ENCODE results near the gene SH3BP5. TPM values are rescaled to one million over a fixed set of nuclear protein-coding genes. Genes with fewer than 3 reads are reported as not detected.

Gene SH3BP5
- total and polyA plus RNA-seq, 4 donors = 50.3 to 76.6 (median 67.3) TPM

GRCh38 chr3:15287565-15288330 lies 44.6 kb downstream of the SH3BP5 start:
- TF ChIP-seq CTCF (IDR thresholded peaks at IDR 0.05; ENCODE audit: control extremely low read depth, extremely low read depth) = no peak
- H3K4me3 ChIP-seq = no peak overlapping the region
- H3K27ac ChIP-seq (ENCODE audit: low read depth in 1 of 2, low read length in 1 of 2) = peak overlapping the region in 1 of 2 donors; percentile 52
- ATAC-seq (ENCODE audit: insufficient read depth, low FRiP score) (peak; percentile 10), DNase-seq (peak; percentile 36 to 73 (median 66))
- peaks cover 0 to 28% (median 0%) of the 10 kb centered on the region in 5 donors for H3K4me1 ChIP-seq (ENCODE audit: control insufficient read depth in 5 of 5, insufficient read depth in 5 of 5, low read length in 5 of 5)
- peaks cover 0 to 5% (median 0%) of the 10 kb centered on the region in 4 donors for H3K36me3 ChIP-seq (ENCODE audit: control insufficient read depth in 4 of 4, insufficient read depth in 4 of 4, low read length in 4 of 4)
- H3K9me3 ChIP-seq (ENCODE audit: control insufficient read depth in 4 of 4, insufficient read depth in 3 of 4, low read length in 3 of 4) = no peaks in the 10 kb centered on the region
- H3K9ac ChIP-seq (ENCODE audit: insufficient read depth in 1 of 2, low read length in 2 of 2) = no peak overlapping the region
- WGBS, 2 donors = 45 to 46% methylated on average over 13 of the region's 13 CpGs
- H3K27me3 ChIP-seq (ENCODE audit: control insufficient read depth in 3 of 3, insufficient read depth in 3 of 3, low read length in 2 of 3) = no peaks in the 10 kb centered on the region

GRCh38 chr3:15286022-15286421 lies 46.4 kb downstream of the SH3BP5 start:
- peaks cover 0 to 2% (median 0%) of the 10 kb centered on the region in 4 donors for H3K36me3 ChIP-seq (ENCODE audit: control insufficient read depth in 4 of 4, insufficient read depth in 4 of 4, low read length in 4 of 4)
- no peaks in the 10 kb centered on the region for H3K27me3 ChIP-seq (ENCODE audit: control insufficient read depth in 3 of 3, insufficient read depth in 3 of 3, low read length in 2 of 3)
- peaks cover 0 to 21% (median 0%) of the 10 kb centered on the region in 5 donors for H3K4me1 ChIP-seq (ENCODE audit: control insufficient read depth in 5 of 5, insufficient read depth in 5 of 5, low read length in 5 of 5)
- no peak for DNase-seq
- TF ChIP-seq CTCF (IDR thresholded peaks at IDR 0.05; ENCODE audit: control extremely low read depth, extremely low read depth) = no peak
- no peaks in the 10 kb centered on the region for H3K9me3 ChIP-seq (ENCODE audit: control insufficient read depth in 4 of 4, insufficient read depth in 3 of 4, low read length in 3 of 4)
- H3K9ac ChIP-seq (ENCODE audit: insufficient read depth in 1 of 2, low read length in 2 of 2) = no peak overlapping the region
- ATAC-seq (ENCODE audit: insufficient read depth, low FRiP score) = no peak
- WGBS, 2 donors = 88 to 93% methylated on average over 8 of the region's 8 CpGs
- H3K27ac ChIP-seq (ENCODE audit: low read depth in 1 of 2, low read length in 1 of 2) = peak overlapping the region in 1 of 2 donors; percentile 25
- H3K4me3 ChIP-seq = no peak overlapping the region

- 58 to 80% methylated on average over 5 of the region's 5 CpGs for WGBS, 2 donors
- H3K4me1 ChIP-seq (ENCODE audit: control insufficient read depth in 5 of 5, insufficient read depth in 5 of 5, low read length in 5 of 5) = peaks cover 0 to 16% (median 0%) of the 10 kb centered on the region in 5 donors
- H3K9me3 ChIP-seq (ENCODE audit: control insufficient read depth in 4 of 4, insufficient read depth in 3 of 4, low read length in 3 of 4) = no peaks in the 10 kb centered on the region
- no peak for TF ChIP-seq CTCF (IDR thresholded peaks at IDR 0.05; ENCODE audit: control extremely low read depth, extremely low read depth)
- H3K27me3 ChIP-seq (ENCODE audit: control insufficient read depth in 3 of 3, insufficient read depth in 3 of 3, low read length in 2 of 3) = no peaks in the 10 kb centered on the region
- no peak overlapping the region for H3K9ac ChIP-seq (ENCODE audit: insufficient read depth in 1 of 2, low read length in 2 of 2)
- no peak overlapping the region for H3K27ac ChIP-seq (ENCODE audit: low read depth in 1 of 2, low read length in 1 of 2)
- ATAC-seq (ENCODE audit: insufficient read depth, low FRiP score) (no peak), DNase-seq (peak; percentile 31 to 36 (median 34))
- H3K36me3 ChIP-seq (ENCODE audit: control insufficient read depth in 4 of 4, insufficient read depth in 4 of 4, low read length in 4 of 4) = peaks cover 0 to 2% (median 0%) of the 10 kb centered on the region in 4 donors
- no peak overlapping the region for H3K4me3 ChIP-seq
Measured at GRCh38 chr3:15284121-15284889, 48.1 kb downstream of the SH3BP5 start.
